GM12878 (cell line): ENCODE results near the gene CDC6. TPM values are rescaled to one million over a fixed set of nuclear protein-coding genes. Genes with fewer than 3 reads are reported as not detected.

Experiments
- BCL3 ChIP-seq: IDR thresholded peaks from 2 replicates; pipeline ENCODE4 v1.6.1; 2011; ENCODE audit warnings: borderline replicate concordance, low read depth, mild to moderate bottlenecking, moderate library complexity, low read length; ENCODE audit not compliant: insufficient read depth, poor library complexity, severe bottlenecking
- BMI1 ChIP-seq: fragments of 450-650 bp; IDR thresholded peaks from 2 replicates; pipeline ENCODE4 v1.6.1; 2016; ENCODE audit warnings: mild to moderate bottlenecking, moderate library complexity, borderline replicate concordance
- CBX3 ChIP-seq: fragments of 200-600 bp; sonication (generic); IDR thresholded peaks from 2 replicates; pipeline ENCODE4 v1.6.1; 2016; ENCODE audit warnings: low read depth, borderline replicate concordance
- CEBPB ChIP-seq, 2 experiments: fragments of 150-350 bp in 1 of 2; IDR thresholded peaks; 2 replicates each; pipeline ENCODE4 v1.6.1; 2012 to 2014; ENCODE audit warnings: low read depth in 2 of 2, low read length in 2 of 2, borderline replicate concordance in 1 of 2, inconsistent platforms in 1 of 2
- CHD2 ChIP-seq: IDR thresholded peaks from 2 replicates; pipeline ENCODE4 v1.6.1; 2011; ENCODE audit warnings: low read depth, low read length, improper control_type of control experiment, borderline replicate concordance
- DPF2 ChIP-seq: fragments of 450-650 bp; IDR thresholded peaks from 2 replicates; pipeline ENCODE4 v1.6.1; 2017; ENCODE audit warnings: mild to moderate bottlenecking
- HDGF ChIP-seq: fragments of 450-650 bp; IDR thresholded peaks from 2 replicates; pipeline ENCODE4 v1.6.1; 2016; ENCODE audit warnings: antibody characterized with exemption
- IRF3 ChIP-seq: fragments of 450-650 bp; IDR thresholded peaks from 2 replicates; pipeline ENCODE4 v1.6.1; 2014; ENCODE audit warnings: mild to moderate bottlenecking
- JUND ChIP-seq: IDR thresholded peaks from 2 replicates; pipeline ENCODE4 v1.6.1; 2012; ENCODE audit warnings: low read depth, mild to moderate bottlenecking, low read length, improper control_type of control experiment, moderate library complexity
- KAT2A ChIP-seq: conservative IDR thresholded peaks from 2 replicates; pipeline ENCODE4 v1.6.1; 2011; ENCODE audit warnings: low read depth, low read length; ENCODE audit not compliant: control insufficient read depth
- MEF2A ChIP-seq: IDR thresholded peaks from 2 replicates; pipeline ENCODE4 v1.6.1; 2011; ENCODE audit warnings: low read depth, mild to moderate bottlenecking, low read length, moderate library complexity; ENCODE audit not compliant: insufficient read depth
- MTA2 ChIP-seq: fragments of 450-650 bp; IDR thresholded peaks from 2 replicates; pipeline ENCODE4 v1.6.1; 2016; ENCODE audit warnings: low read depth, mild to moderate bottlenecking, moderate library complexity
- POLR2A ChIP-seq: IDR thresholded peaks from 2 replicates; pipeline ENCODE4 v1.6.1; 2011; ENCODE audit warnings: low read depth, mild to moderate bottlenecking, low read length
- POLR2AphosphoS2 ChIP-seq: IDR thresholded peaks from 2 replicates; pipeline ENCODE4 v1.6.1; 2011; ENCODE audit warnings: low read depth, mild to moderate bottlenecking, low read length, improper control_type of control experiment, moderate library complexity
- POU2F2 ChIP-seq: IDR thresholded peaks from 3 replicates; pipeline ENCODE4 v1.6.1; 2011; ENCODE audit warnings: low read depth, mild to moderate bottlenecking, low read length, borderline replicate concordance
- PRDM15 ChIP-seq: fragments of 450-650 bp; formaldehyde crosslinking; IDR thresholded peaks from 2 replicates; pipeline ENCODE4 v1.4.0; 2020; ENCODE audit warnings: mild to moderate bottlenecking, moderate library complexity
- SP1 ChIP-seq: IDR thresholded peaks from one replicate; pipeline ENCODE4 v1.6.1; 2011; ENCODE audit warnings: low read depth, low read length
- SPI1 ChIP-seq: IDR thresholded peaks from 2 replicates; pipeline ENCODE4 v1.6.1; 2011; ENCODE audit warnings: low read depth, mild to moderate bottlenecking, low read length, moderate library complexity, borderline replicate concordance; ENCODE audit not compliant: insufficient read depth
- SRF ChIP-seq, 2 experiments: IDR thresholded peaks; 2 replicates each; pipeline ENCODE4 v1.6.1; 2011; ENCODE audit warnings: low read depth in 2 of 2, low read length in 2 of 2, mild to moderate bottlenecking in 1 of 2, moderate library complexity in 1 of 2
- TCF3 ChIP-seq: IDR thresholded peaks from 2 replicates; pipeline ENCODE4 v1.6.1; 2012; ENCODE audit warnings: low read depth, mild to moderate bottlenecking, low read length, borderline replicate concordance; ENCODE audit not compliant: insufficient read depth
- YBX1 ChIP-seq: fragments of 450-650 bp; IDR thresholded peaks from 2 replicates; pipeline ENCODE4 v1.6.1; 2016; ENCODE audit warnings: antibody characterized with exemption
- ZNF24 ChIP-seq: fragments of 450-650 bp; IDR thresholded peaks from 2 replicates; pipeline ENCODE4 v1.6.1; 2017; ENCODE audit warnings: antibody characterized with exemption, mild to moderate bottlenecking
- ZZZ3 ChIP-seq: IDR thresholded peaks from 2 replicates; pipeline ENCODE4 v1.6.1; 2011; ENCODE audit warnings: low read depth; ENCODE audit not compliant: control insufficient read depth, insufficient read length
- polyA plus RNA-seq, 11 experiments: library from polyadenylated mRNA; depleted of rRNA in 4 of 11; unstranded in 6 of 11; stranded (reverse) in 5 of 11; fragments of >200 nt; fragmentation: Nextera tagmentation in 4 of 11; fragmentation: Illumina TruSeq in 1 of 11; extraction: Ambion mirVana in 4 of 11; extraction: Trizol in 1 of 11; gene quantifications; 1 replicate in 1 of 11; 2 replicates in 10 of 11; pipeline versions ENCODE4 v1.2.1 to v1.2.3, GENCODE V29; 2011 to 2016; ENCODE audit warnings: inconsistent platforms in 2 of 11, missing spikeins in 2 of 11, low read depth in 1 of 11
- total RNA-seq, 4 experiments: library from RNA; depleted of rRNA in 3 of 4; stranded (reverse); fragments of >200 nt in 3 of 4; fragmentation: Illumina TruSeq in 1 of 4; extraction: Trizol in 1 of 4; gene quantifications; 2 replicates each; pipeline versions ENCODE4 v1.2.1 to v1.2.3, GENCODE V29; 2013 to 2021

Gene CDC6
- total and polyA plus RNA-seq, 10 of the 15 experiments (the other 5 are each of a cell fraction or from before 2014, with no cell fraction given): 13.3 to 60.9 (median 47.6) TPM

- peak; percentile 48 for TF ChIP-seq BCL3
- TF ChIP-seq MEF2A: no peak
- no peak for TF ChIP-seq PRDM15
- no peak for TF ChIP-seq SRF (IDR thresholded peaks at IDR 0.05; ENCODE audit: low read depth in 2 of 2, low read length in 2 of 2)
- peak; percentile 30 for TF ChIP-seq SP1
- TF ChIP-seq DPF2: peak; percentile 37; the same call in 1 of the 2 replicates
- TF ChIP-seq POU2F2: peak; percentile 53; the same call in 2 of the 3 replicates
- no peak for TF ChIP-seq IRF3
- TF ChIP-seq YBX1: no peak
- peak; percentile 31; the same call in 1 of the 2 replicates for TF ChIP-seq SPI1
- TF ChIP-seq CHD2: no peak
- no peak for TF ChIP-seq CBX3
- no peak for TF ChIP-seq ZNF24
- peak; percentile 76 for TF ChIP-seq TCF3
- peak; percentile 62 for TF ChIP-seq POLR2A
- no peak for TF ChIP-seq POLR2AphosphoS2
- TF ChIP-seq JUND: no peak
- no peak for TF ChIP-seq BMI1
- TF ChIP-seq KAT2A: no peak
- TF ChIP-seq CEBPB (IDR thresholded peaks at IDR 0.05; ENCODE audit: borderline replicate concordance in 1 of 2, low read depth in 2 of 2, low read length in 2 of 2): no peak
- TF ChIP-seq HDGF: 0 out of 2 replicates have a peak, but pooled peaks have one; percentile 16
- no peak for TF ChIP-seq ZZZ3
- peak; percentile 50; the same call in 1 of the 2 replicates for TF ChIP-seq MTA2
Observed at GRCh38 chr17:40323391-40324381, 36.0 kb downstream of the CDC6 start (continued).
